GM12878 (cell line): ENCODE data around the gene ZNF710.

ENCODE experiments used
- BHLHE40 ChIP-seq, 2 experiments: fragments of 450-650 bp in 1 of 2; IDR thresholded peaks; 2 replicates each; pipeline ENCODE4 v1.6.1; 2011 to 2017; ENCODE audit warnings: low read depth in 2 of 2, borderline replicate concordance in 1 of 2, improper control_type of control experiment in 1 of 2, low read length in 1 of 2, mild to moderate bottlenecking in 1 of 2
- EZH2 ChIP-seq: IDR thresholded peaks from 2 replicates; pipeline ENCODE4 v1.6.1; 2012; ENCODE audit warnings: low read depth, mild to moderate bottlenecking, control low read depth, inconsistent platforms, low read length, borderline replicate concordance; ENCODE audit not compliant: control insufficient read depth
- RFX5 ChIP-seq: IDR thresholded peaks from 2 replicates; pipeline ENCODE4 v1.6.1; 2011; ENCODE audit warnings: low read depth, low read length, improper control_type of control experiment
- TAF1 ChIP-seq: IDR thresholded peaks from 2 replicates; pipeline ENCODE4 v1.6.1; 2011; ENCODE audit warnings: mild to moderate bottlenecking, low read depth, low read length, borderline replicate concordance
- USF1 ChIP-seq: IDR thresholded peaks from 2 replicates; pipeline ENCODE4 v1.6.1; 2011; ENCODE audit warnings: borderline replicate concordance, low read depth, mild to moderate bottlenecking, moderate library complexity, mixed read lengths, low read length; ENCODE audit not compliant: insufficient read depth; ENCODE audit errors: extremely low read length

- TF ChIP-seq BHLHE40 (IDR thresholded peaks at IDR 0.05; ENCODE audit: borderline replicate concordance in 1 of 2, low read depth in 2 of 2, low read length in 1 of 2) = no peak
- no peak for TF ChIP-seq EZH2
- TF ChIP-seq TAF1 = no peak
- no peak for TF ChIP-seq RFX5
- no peak for TF ChIP-seq USF1
Observed at GRCh38 chr15:90126596-90127435, 125.7 kb downstream of the ZNF710 start.
